IMR-90 (cell line): ENCODE data around the gene CLEC14A. TPM values are rescaled to one million over a fixed set of nuclear protein-coding genes. Genes with fewer than 3 reads are reported as not detected.

Source experiments
- ATAC-seq: fragments of 200-7000 bp; cut with Tn5 transposase; 2 replicates; pipeline ENCODE4 v1.9.1; 2020; ENCODE audit warnings: low read depth, mild to moderate bottlenecking, moderate library complexity
- BruUV-seq: library from RNA; stranded (reverse); fragments of 400-500 nt; replicated peaks from 2 replicates; lab custom pipeline; 2021; lab: Mats Ljungman, UMichigan
- CTCF ChIA-PET: fragments of 300-600 bp; formaldehyde crosslinking; extraction: SDS; loops from one replicate; lab custom pipeline; 2021; ENCODE audit warnings: antibody characterized with exemption; lab: Yijun Ruan, JAX
- POLR2A ChIA-PET: fragments of 300-600 bp; sonication (Branson Sonifier 250); formaldehyde crosslinking; loops from one replicate; lab custom pipeline; 2022; ENCODE audit warnings: antibody characterized with exemption; ENCODE audit not compliant: unreplicated experiment; lab: Charles Lee
- DNase-seq: peaks from one replicate; pipeline ENCODE4 v3.0.0; 2013
- H2AFZ ChIP-seq: replicated peaks from 2 replicates; pipeline ENCODE3; 2013; ENCODE audit warnings: low read length, mild to moderate bottlenecking; ENCODE audit not compliant: poor library complexity
- H2AK5ac ChIP-seq: 2 replicates; pipeline ENCODE4 v1.6.1; 2013; ENCODE audit warnings: low read depth, low read length, inconsistent platforms
- H2AK9ac ChIP-seq: replicated peaks from 2 replicates; pipeline ENCODE3; 2013; ENCODE audit warnings: mild to moderate bottlenecking, low read depth, low read length, moderate library complexity; ENCODE audit not compliant: poor library complexity
- H2BK120ac ChIP-seq: 2 replicates; pipeline ENCODE4 v1.6.1; 2013; ENCODE audit warnings: low read depth, low read length, inconsistent platforms
- H2BK15ac ChIP-seq: 3 replicates; pipeline ENCODE4 v1.6.1; 2013; ENCODE audit warnings: low read depth, low read length, inconsistent platforms
- H2BK20ac ChIP-seq: 2 replicates; pipeline ENCODE4 v1.6.1; 2013; ENCODE audit warnings: low read depth, mild to moderate bottlenecking, inconsistent platforms, low read length, moderate library complexity
- H2BK5ac ChIP-seq: 2 replicates; pipeline ENCODE4 v1.6.1; 2013; ENCODE audit warnings: mild to moderate bottlenecking, low read depth, low read length, inconsistent platforms; ENCODE audit not compliant: poor library complexity, severe bottlenecking
- H3K14ac ChIP-seq: replicated peaks from 2 replicates; pipeline ENCODE4 v1.6.1; 2013; ENCODE audit warnings: low read depth, low read length, inconsistent platforms
- H3K18ac ChIP-seq: 2 replicates; pipeline ENCODE4 v1.6.1; 2013; ENCODE audit warnings: low read depth, low read length, control low read depth
- H3K23ac ChIP-seq: 2 replicates; pipeline ENCODE4 v1.6.1; 2013; ENCODE audit warnings: low read depth, low read length, inconsistent platforms
- H3K27ac ChIP-seq: 2 replicates; pipeline ENCODE4 v1.5.1; 2013; ENCODE audit warnings: mild to moderate bottlenecking, control low read depth, low read length; ENCODE audit not compliant: insufficient read depth
- H3K27me3 ChIP-seq: 2 replicates; pipeline ENCODE4 v1.6.1; 2013; ENCODE audit warnings: low read length; ENCODE audit not compliant: control insufficient read depth, insufficient read depth
- H3K36me3 ChIP-seq: 2 replicates; pipeline ENCODE4 v1.6.1; 2013; ENCODE audit warnings: low read length, mixed read lengths; ENCODE audit not compliant: control insufficient read depth, insufficient read depth
- H3K4ac ChIP-seq: 2 replicates; pipeline ENCODE4 v1.6.1; 2013; ENCODE audit warnings: low read depth, low read length, inconsistent platforms
- H3K4me1 ChIP-seq: 2 replicates; pipeline ENCODE4 v1.6.1; 2013; ENCODE audit warnings: low read length, mixed read lengths; ENCODE audit not compliant: control insufficient read depth, insufficient read depth
- H3K4me2 ChIP-seq: 2 replicates; pipeline ENCODE4 v1.6.1; 2013; ENCODE audit warnings: low read depth, mild to moderate bottlenecking, control low read depth, low read length, moderate library complexity
- H3K4me3 ChIP-seq: 2 replicates; pipeline ENCODE4 v1.5.1; 2013; ENCODE audit warnings: low read depth, mild to moderate bottlenecking, control low read depth, low read length, moderate library complexity; ENCODE audit not compliant: insufficient read depth
- H3K56ac ChIP-seq: 2 replicates; pipeline ENCODE4 v1.6.1; 2013; ENCODE audit warnings: low read length, inconsistent platforms; ENCODE audit not compliant: insufficient read depth; ENCODE audit errors: extremely low read depth
- H3K79me1 ChIP-seq, 2 experiments: 2 replicates each; pipeline ENCODE4 v1.6.1; 2013; ENCODE audit warnings: low read length in 2 of 2, inconsistent platforms in 1 of 2, low read depth in 1 of 2
- H3K9ac ChIP-seq: 2 replicates; pipeline ENCODE4 v1.6.1; 2013; ENCODE audit warnings: low read depth, low read length, control low read depth
- H3K9me1 ChIP-seq: 2 replicates; pipeline ENCODE4 v1.6.1; 2013; ENCODE audit warnings: low read length, inconsistent platforms; ENCODE audit not compliant: insufficient read depth
- H3K9me3 ChIP-seq: 2 replicates; pipeline ENCODE4 v1.6.1; 2013; ENCODE audit warnings: low read length; ENCODE audit not compliant: control insufficient read depth, insufficient read depth
- H4K20me1 ChIP-seq: 2 replicates; pipeline ENCODE4 v1.6.1; 2013; ENCODE audit warnings: low read length, inconsistent platforms; ENCODE audit not compliant: insufficient read depth
- H4K5ac ChIP-seq: 2 replicates; pipeline ENCODE4 v1.6.1; 2013; ENCODE audit warnings: mild to moderate bottlenecking, low read depth, low read length, control low read depth
- H4K8ac ChIP-seq, 2 experiments: 2 replicates each; pipeline ENCODE4 v1.6.1; 2013; ENCODE audit warnings: low read depth in 2 of 2, low read length in 2 of 2, control low read depth in 1 of 2, inconsistent platforms in 1 of 2
- H4K91ac ChIP-seq: 2 replicates; pipeline ENCODE4 v1.6.1; 2013; ENCODE audit warnings: low read depth, low read length, inconsistent platforms; ENCODE audit not compliant: insufficient read depth
- CEBPB ChIP-seq: IDR thresholded peaks from 2 replicates; pipeline ENCODE4 v1.6.1; 2012; ENCODE audit warnings: low read depth, low read length, improper control_type of control experiment
- CHD1 ChIP-seq: IDR thresholded peaks from 2 replicates; pipeline ENCODE4 v1.6.1; 2012; ENCODE audit warnings: low read depth, low read length, improper control_type of control experiment
- CTCF ChIP-seq: conservative IDR thresholded peaks from 2 replicates; pipeline ENCODE4 v1.5.1; 2012; ENCODE audit warnings: mild to moderate bottlenecking, low read depth, low read length, improper control_type of control experiment
- FOS ChIP-seq: fragments of 150-350 bp; IDR thresholded peaks from 2 replicates; pipeline ENCODE4 v1.6.1; 2016; ENCODE audit warnings: low read depth, low read length
- MAFK ChIP-seq: IDR thresholded peaks from 2 replicates; pipeline ENCODE4 v1.6.1; 2012; ENCODE audit warnings: low read depth, low read length, improper control_type of control experiment
- MAZ ChIP-seq: IDR thresholded peaks from 2 replicates; pipeline ENCODE4 v1.6.1; 2012; ENCODE audit warnings: low read depth, mild to moderate bottlenecking, low read length, improper control_type of control experiment, moderate library complexity, borderline replicate concordance
- MXI1 ChIP-seq: IDR thresholded peaks from 2 replicates; pipeline ENCODE4 v1.6.1; 2012; ENCODE audit warnings: low read depth, mild to moderate bottlenecking, low read length, moderate library complexity, borderline replicate concordance
- NFE2L2 ChIP-seq: fragments of 150-350 bp; IDR thresholded peaks from 2 replicates; pipeline ENCODE4 v1.6.1; 2016; ENCODE audit warnings: low read depth, mild to moderate bottlenecking, low read length
- RAD21 ChIP-seq: IDR thresholded peaks from 2 replicates; pipeline ENCODE4 v1.6.1; 2012; ENCODE audit warnings: low read length, improper control_type of control experiment
- RCOR1 ChIP-seq: IDR thresholded peaks from 2 replicates; pipeline ENCODE4 v1.6.1; 2012; ENCODE audit warnings: mild to moderate bottlenecking, low read length, improper control_type of control experiment; ENCODE audit not compliant: insufficient replicate concordance
- RFX5 ChIP-seq: IDR thresholded peaks from 2 replicates; pipeline ENCODE4 v1.8.0; 2012; ENCODE audit warnings: low read depth, mild to moderate bottlenecking, low read length, moderate library complexity
- SMC3 ChIP-seq: fragments of 150-350 bp; IDR thresholded peaks from 2 replicates; pipeline ENCODE4 v1.6.1; 2016; ENCODE audit warnings: low read depth, mild to moderate bottlenecking, antibody characterized with exemption, low read length, moderate library complexity
- USF2 ChIP-seq: fragments of 150-350 bp; IDR thresholded peaks from 2 replicates; pipeline ENCODE4 v1.6.1; 2017; ENCODE audit warnings: mild to moderate bottlenecking, antibody characterized with exemption, low read length, low read depth
- dilution Hi-C: fragments of 300-500 bp; cut with HindIII; formaldehyde crosslinking; loops from one replicate; pipeline ENCODE4 v1.14.3; 2018; ENCODE audit warnings: low sequenced_read_pairs; ENCODE audit not compliant: unreplicated experiment
- in situ Hi-C: fragments of 300-500 bp; cut with MboI; formaldehyde crosslinking; loops from 3 replicates; pipeline ENCODE4 v1.14.3; 2019; ENCODE audit warnings: low sequenced_read_pairs, inconsistent platforms, mixed read lengths
- intact Hi-C: fragments of 100-400 bp; cut with micrococcal nuclease; formaldehyde crosslinking; loops from 2 replicates; pipeline ENCODE4 v1.10.0; 2022
- polyA plus RNA-seq, 3 experiments: library from polyadenylated mRNA; depleted of rRNA; stranded (reverse); fragments of >200 nt; gene quantifications; 2 replicates each; pipeline ENCODE4 v1.2.3, GENCODE V29; 2012; ENCODE audit warnings: low replicate concordance in 1 of 3
- total RNA-seq: library from RNA; depleted of rRNA; stranded (reverse); fragments of >200 nt; gene quantifications from 2 replicates; pipeline ENCODE4 v1.2.3, GENCODE V29; 2012

CLEC14A gene
- total and polyA plus RNA-seq, 2 of the 4 experiments (the other 2 are of a cell fraction) = 3.0 to 6.2 TPM

- Histone ChIP-seq H3K4me1 (no peaks in the 10 kb centered on the region), H3K9ac (no peak overlapping the region), H4K20me1 (no peaks in the 10 kb centered on the region), H2AK5ac (no peak overlapping the region), H3K56ac (no peak overlapping the region), H2BK120ac (no peak overlapping the region), H2BK5ac (no peak overlapping the region), H3K9me3 (no peaks in the 10 kb centered on the region), H3K9me1 (no peaks in the 10 kb centered on the region), H2BK20ac (no peak overlapping the region), H2AK9ac (no peak overlapping the region), H3K14ac (no peak overlapping the region), H3K4ac (no peak overlapping the region), H3K4me2 (no peak overlapping the region), H3K27me3 (no peaks in the 10 kb centered on the region), H3K27ac (no peak overlapping the region), H4K91ac (no peak overlapping the region), H4K5ac (no peak overlapping the region), H3K79me1 (no peaks in the 10 kb centered on the region), H2BK15ac (no peak overlapping the region), H2AFZ (no peak overlapping the region), H3K4me3 (no peak overlapping the region), H3K36me3 (no peaks in the 10 kb centered on the region), H3K23ac (no peak overlapping the region), H3K18ac (no peak overlapping the region), H4K8ac (no peak overlapping the region)
- ChIA-PET POLR2A (no interaction called here), CTCF (no interaction called here)
- dilution Hi-C loops = no loop called here
- DNase-seq (no peak), ATAC-seq (no peak)
- TF ChIP-seq RCOR1 (no peak), RAD21 (no peak), RFX5 (no peak), SMC3 (no peak), MAZ (no peak), NFE2L2 (no peak), CTCF (no peak), USF2 (no peak), FOS (no peak), CEBPB (no peak), MXI1 (no peak), MAFK (no peak), CHD1 (no peak)
- in situ Hi-C loops = no loop called here
- intact Hi-C loops = no loop called here
- BruUV-seq = no TSS peak
Measured at GRCh38 chr14:38224338-38224737, 31.6 kb downstream of the CLEC14A start.
